Cardiac ventricle fibroblast (primary cell): ENCODE measurements around the gene ABCC3. TPM values are rescaled to one million over a fixed set of nuclear protein-coding genes. Genes with fewer than 3 reads are reported as not detected.

ENCODE experiments used
- total RNA-seq: library from RNA; depleted of rRNA; stranded (reverse); fragments of >200 nt; gene quantifications from 2 replicates; pipeline ENCODE4 v1.2.3, GENCODE V29; 2015

The ABCC3 gene
- 26.9 and 32.6 TPM in 2 replicates for total RNA-seq

GRCh38 chr17:50634224-50634914 is at the start of gene ABCC3:
Gene ABCC3, plus strand, starts transcription at chr17:50634881. Its CDS starts 56 bp downstream, at chr17:50634937.

GRCh38 chr17:50707289-50708049 is 72.8 kb downstream of the ABCC3 start, which contains the start of gene ANKRD40:
Gene ANKRD40, minus strand, starts transcription at chr17:50707914. Its CDS starts 260 bp downstream, at chr17:50707654.

GRCh38 chr17:50719144-50719923 is 84.7 kb downstream of the ABCC3 start, which contains the start of gene LUC7L3:
Gene LUC7L3, plus strand, starts transcription at chr17:50719603. Its CDS starts 130 bp downstream, at chr17:50719733.

Other genes with a start within 250 kb of the ABCC3 start
- 111 and 127 TPM in 2 replicates for gene LRRC59, start 237.4 kb upstream of the ABCC3 start, total RNA-seq
- 29.0 and 31.8 TPM in 2 replicates for gene ACSF2, start 208.7 kb upstream of the ABCC3 start, total RNA-seq
- gene CHAD, start 166.0 kb upstream of the ABCC3 start, total RNA-seq: 0.10 TPM in 1 of 2 replicates, not detected in the other
- gene RSAD1, start 156.0 kb upstream of the ABCC3 start, total RNA-seq: 16.9 and 17.5 TPM in 2 replicates
- 0.25 TPM in 1 of 2 replicates, not detected in the other for gene MYCBPAP, start 126.4 kb upstream of the ABCC3 start, total RNA-seq
- gene EPN3, start 102.1 kb upstream of the ABCC3 start, total RNA-seq: not detected in 2 replicates
- gene SPATA20, start 87.7 kb upstream of the ABCC3 start, total RNA-seq: 68.9 and 129 TPM in 2 replicates
- gene CACNA1G, start 74.2 kb upstream of the ABCC3 start, total RNA-seq: 1.8 and 2.1 TPM in 2 replicates
- 21.0 and 22.0 TPM in 2 replicates for gene ANKRD40, start 73.0 kb downstream of the ABCC3 start, total RNA-seq
- 14.6 and 26.2 TPM in 2 replicates for gene LUC7L3, start 84.7 kb downstream of the ABCC3 start, total RNA-seq
- gene ANKRD40CL, start 132.6 kb downstream of the ABCC3 start, total RNA-seq: not detected in 2 replicates
- not detected in 2 replicates for gene WFIKKN2, start 200.7 kb downstream of the ABCC3 start, total RNA-seq
- gene TOB1, start 231.5 kb downstream of the ABCC3 start, total RNA-seq: 7.8 and 14.3 TPM in 2 replicates